Activated CD4-positive, alpha-beta T cell treated with anti-CD3 and anti-CD28 coated beads, Interleukin-2, amount 50 U/mL, for 24 hours (primary cell): ENCODE results near the gene CDCA7L.

Experiments
- DNase-seq, 2 donors: peaks; one replicate each; pipeline ENCODE4 v3.0.0-alpha.2; 2020; ENCODE audit warnings: low read depth in 1 of 2, low spot score in 1 of 2

CDCA7L gene

GRCh38 chr7:21945454-21946221 lies at the start of gene CDCA7L:
CDCA7L (minus strand) TSS chr7:21945899; CDS start chr7:21945804, 95 bp downstream.
- peak; percentile 47 to 72 for DNase-seq

DNA sequence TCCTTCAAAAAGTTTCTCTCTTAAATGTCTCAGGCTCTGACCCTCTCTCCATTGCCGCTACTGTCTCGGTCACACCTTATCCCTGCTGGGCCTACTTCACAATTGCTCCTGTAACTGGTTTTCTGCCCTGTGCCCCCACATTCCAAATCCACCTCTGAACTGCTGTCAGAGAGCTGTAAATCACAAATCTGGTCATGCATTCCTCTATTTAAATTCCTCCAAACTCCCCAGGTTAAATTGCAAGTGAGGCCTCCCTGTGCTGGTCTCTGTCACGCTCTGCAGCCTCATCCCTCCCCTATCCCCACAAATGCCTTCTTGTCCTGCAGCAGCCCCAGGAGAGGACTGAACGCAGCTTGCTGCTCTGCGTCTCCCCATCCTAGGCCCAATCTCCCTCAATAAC lies 40.4 kb upstream of the CDCA7L start:
- no peak for DNase-seq

DNA sequence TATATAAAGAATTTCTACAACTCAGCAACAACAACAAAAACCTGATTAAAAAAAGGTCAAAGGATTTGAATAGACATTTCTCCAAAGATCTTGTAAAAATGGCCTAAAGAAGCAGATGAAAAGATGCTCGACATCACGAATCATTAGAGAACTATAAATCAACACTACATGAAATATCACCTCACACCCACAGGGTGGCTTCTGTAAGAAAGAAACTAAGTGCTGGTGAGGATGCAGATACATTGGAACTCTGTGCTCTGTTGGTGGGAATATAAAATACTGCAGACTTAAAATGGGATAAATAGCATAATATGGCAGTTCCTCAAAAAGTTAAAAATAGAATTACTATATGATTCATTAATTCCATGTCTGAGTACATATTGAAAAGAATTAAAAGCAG lies 38.3 kb upstream of the CDCA7L start:
- no peak for DNase-seq

- no peak for DNase-seq
Measured at GRCh38 chr7:21983056-21983455, 37.4 kb upstream of the CDCA7L start.

DNA sequence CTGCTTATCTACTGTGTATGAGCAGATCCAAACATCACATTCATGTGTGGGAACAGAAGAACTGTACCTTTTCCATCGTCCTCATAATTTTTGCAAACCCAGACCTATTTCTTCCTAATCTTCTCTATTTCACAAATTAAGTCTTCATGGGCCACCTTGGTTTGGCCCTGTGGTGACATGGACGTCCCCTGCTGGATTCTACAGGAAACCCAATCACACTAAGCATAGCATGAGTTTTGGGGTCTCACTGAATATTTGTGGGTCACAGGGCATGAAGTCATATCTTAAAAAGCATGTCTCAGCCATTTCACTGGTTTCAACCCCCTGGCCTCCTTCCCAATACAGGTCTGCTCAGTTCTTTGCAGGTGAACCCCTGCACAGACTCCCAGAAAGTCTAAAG lies 35.8 kb upstream of the CDCA7L start:
- no peak for DNase-seq

DNA sequence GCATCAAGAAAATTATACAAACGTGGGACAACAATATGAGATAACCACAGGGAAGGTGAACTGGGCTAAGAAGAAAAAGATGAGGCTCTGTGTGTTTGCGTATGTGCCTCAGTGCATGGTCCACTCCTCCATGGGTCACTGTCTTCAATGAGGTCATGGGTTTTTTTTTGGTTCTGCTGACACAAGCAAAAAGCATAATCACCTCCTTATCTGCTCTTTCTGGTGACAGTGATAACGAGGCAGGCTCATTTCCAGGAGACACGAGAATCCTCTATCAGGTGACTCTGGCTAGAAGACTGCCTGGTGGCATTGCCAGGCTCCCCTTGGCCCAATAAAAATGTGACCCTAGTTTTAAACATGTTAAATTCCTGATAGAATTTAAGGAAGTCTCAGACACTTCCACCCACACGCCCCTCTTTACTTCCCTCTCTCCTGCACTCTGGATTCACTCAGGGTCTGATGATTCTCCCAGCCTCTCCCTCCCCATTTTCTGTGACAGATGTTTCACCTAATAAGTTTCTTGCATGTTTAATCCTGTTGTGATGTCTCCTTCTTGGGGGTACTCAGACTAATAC lies 35.3 kb upstream of the CDCA7L start:
- DNase-seq = no peak

- DNase-seq = no peak
Measured at GRCh38 chr7:21972397-21972784, 26.7 kb upstream of the CDCA7L start.

DNA sequence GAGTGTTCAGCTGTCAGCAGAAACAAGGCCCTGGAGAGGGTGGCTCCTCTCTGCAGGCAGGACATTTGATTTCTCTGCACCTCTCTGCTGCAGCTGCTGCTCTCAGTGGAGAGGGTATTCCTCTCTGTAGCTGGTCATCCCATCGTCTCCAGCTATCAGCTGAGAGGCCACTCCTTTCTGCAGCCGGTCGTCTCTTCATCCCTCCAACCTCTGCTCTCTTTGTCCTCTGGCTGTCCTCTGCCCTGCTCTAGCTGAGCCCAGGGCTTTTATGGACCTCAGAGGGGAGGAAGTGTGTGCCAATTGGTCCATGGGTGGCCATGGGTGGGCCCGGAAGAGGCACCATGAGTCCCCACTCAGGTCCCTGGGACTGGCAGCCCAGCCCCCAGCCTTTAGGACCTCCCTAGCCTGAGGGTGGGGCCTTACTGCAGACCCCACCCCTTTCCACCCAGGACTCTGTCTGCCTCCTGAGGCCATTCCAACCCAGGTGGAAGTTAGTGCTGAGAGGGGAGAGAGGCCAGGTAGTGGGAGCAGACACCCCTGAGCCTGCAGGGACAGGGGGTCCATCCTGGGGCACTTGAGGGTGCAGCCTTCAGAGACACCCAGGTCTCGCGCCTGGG lies 26.2 kb upstream of the CDCA7L start:
- no peak for DNase-seq

DNA sequence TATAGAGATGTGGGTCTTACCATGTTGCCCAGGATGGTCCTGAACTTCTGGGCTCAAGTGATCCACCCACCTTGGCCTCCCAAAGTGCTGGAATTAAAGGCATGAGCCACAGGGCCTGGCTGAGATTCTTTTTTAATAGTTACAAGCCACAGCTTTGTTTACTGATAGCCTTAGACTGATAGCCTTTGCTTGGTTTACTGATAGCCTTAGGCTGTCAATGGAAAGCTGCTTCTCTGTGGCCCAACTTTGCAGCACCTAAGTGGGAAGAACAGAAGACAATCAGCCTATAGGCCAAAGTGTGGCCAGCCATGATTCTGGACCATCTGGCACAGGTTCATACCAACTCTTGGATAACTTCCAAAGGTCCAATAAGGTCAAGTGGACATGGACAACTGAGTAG lies 24.1 kb upstream of the CDCA7L start:
- no peak for DNase-seq

GRCh38 chr7:21967598-21968003 lies 21.9 kb upstream of the CDCA7L start:
- no peak for DNase-seq

GRCh38 chr7:21966271-21966670 lies 20.6 kb upstream of the CDCA7L start:
- no peak for DNase-seq

- no peak for DNase-seq
Measured at GRCh38 chr7:21965291-21965690, 19.6 kb upstream of the CDCA7L start.

GRCh38 chr7:21962677-21963076 lies 17.0 kb upstream of the CDCA7L start:
- DNase-seq = no peak

DNA sequence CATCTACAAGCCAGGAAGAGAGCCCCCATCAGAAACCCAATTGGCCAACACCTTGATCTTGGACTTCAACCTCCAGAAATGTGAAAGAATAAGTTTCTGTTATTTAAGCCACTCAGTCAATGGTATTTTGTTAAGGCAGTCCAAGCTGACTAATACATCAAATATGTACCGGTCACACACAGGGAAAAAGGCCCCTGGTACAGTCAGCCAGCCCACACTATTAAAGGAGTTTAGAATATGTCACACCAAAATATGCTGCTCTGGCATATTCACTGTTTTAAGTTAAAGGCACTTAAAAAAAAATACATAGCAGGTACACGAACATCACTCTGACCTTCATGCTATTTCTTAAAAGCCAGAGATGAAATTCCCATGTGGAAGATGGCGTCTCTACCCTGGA lies 15.2 kb upstream of the CDCA7L start:
- no peak for DNase-seq

DNA sequence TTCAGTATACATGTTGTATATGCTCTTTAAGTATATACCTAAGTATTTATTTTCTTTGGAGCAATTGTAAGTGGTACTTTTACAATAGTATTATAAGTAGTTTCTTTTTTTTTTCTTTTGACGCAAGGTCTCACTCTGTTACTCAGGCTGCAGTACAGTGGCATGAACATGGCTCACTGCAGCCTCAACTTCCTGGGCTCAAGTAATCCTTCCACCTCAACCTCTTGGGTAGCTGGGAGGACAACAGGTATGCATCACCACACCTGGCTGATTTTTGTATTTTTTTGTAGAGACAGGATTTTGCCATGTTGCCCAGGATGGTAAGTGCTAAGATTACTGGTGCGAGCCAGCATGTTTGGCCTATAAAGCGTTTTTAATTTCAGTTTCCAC lies 13.7 kb upstream of the CDCA7L start:
- DNase-seq = no peak

- no peak for DNase-seq
Measured at GRCh38 chr7:21953781-21954180, 8.1 kb upstream of the CDCA7L start.

DNA sequence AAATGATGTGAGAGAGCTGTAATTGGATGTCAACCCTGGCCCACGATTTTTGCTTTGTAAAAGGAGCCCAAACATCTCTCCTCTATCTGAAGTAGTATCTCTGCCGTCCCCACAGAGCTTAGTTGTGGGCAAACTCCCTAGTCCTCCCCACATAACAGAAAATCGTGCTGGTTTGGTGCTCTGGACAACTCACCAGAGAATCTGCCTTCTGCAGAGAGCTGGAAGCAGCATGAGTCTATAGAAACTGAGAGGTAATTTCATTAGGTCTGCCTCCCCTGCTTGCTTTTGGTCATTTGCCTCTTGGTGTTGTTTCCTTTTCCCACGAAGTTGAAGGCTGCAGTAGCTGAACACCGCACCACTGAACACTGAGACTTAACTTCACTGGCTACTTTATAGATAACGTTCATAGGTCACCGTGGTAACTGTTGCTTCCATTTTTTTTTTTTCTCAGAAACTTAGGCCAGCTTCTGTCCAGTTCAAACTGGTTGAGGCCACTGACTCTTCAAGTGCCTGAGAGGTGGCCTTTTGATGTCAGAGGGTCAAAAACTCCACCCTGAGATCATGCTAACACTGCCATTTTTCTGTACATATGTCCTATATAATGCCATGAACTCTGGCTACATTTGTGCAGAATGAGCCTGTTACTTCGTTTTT lies 3.3 kb upstream of the CDCA7L start:
- DNase-seq = no peak

GRCh38 chr7:21948364-21948763 lies 2.7 kb upstream of the CDCA7L start:
- no peak for DNase-seq

- no peak for DNase-seq
Measured at GRCh38 chr7:21947946-21948345, 2.2 kb upstream of the CDCA7L start.

DNA sequence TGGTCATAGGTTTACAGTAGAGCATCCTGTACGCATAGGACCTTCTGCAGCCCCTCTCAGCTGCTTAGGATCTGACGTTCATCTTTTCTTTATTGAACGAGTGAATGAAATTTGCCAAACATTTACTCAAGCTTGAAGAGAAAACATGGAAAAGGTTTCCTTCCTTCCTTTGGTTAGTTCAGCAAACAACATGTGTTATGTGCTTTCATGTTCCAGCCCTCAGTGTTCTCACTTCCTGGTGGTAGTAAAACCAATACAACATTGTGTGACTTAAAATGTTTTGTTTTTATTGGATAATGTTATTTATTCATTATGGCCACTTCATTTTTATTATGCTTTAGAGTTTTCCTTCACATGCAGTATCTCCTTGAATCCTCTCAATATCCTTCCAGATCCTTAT lies 1.4 kb upstream of the CDCA7L start:
- no peak for DNase-seq

DNA sequence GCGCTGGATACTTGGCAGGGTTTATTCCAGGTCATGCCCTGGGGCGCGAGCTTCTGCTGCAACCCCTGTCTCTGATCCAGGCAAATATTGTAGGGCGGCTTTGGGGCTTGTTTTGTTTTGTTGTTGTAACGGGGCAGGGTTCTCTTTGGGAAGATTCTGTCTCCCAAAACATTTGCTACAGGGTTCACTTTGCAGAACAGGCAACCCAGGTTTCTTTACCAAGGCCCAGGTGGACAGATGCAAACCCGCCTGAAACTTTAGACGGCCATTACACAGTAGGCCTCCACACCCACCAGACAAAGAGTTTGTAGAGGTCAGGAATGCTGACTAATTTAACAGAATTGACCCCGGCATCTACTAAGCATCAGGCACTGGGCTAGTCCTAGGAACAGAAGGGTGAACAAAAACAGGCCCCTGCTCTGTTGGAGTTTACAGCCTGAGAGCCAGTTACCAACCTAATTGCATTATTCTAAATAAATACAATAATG lies 567 bp upstream of the CDCA7L start:
- no peak for DNase-seq
